ENCODE results near the gene UROC1. TPM values are rescaled to one million over a fixed set of nuclear protein-coding genes. Genes with fewer than 3 reads are reported as not detected.
A peak's percentile ranks its signal among the peaks of the same experiment; 100 is the strongest.

Gene UROC1
- total and polyA plus RNA-seq, 9 of the 15 experiments (the other 6 are each of a cell fraction or from before 2014, with no cell fraction given) = not detected

DNA sequence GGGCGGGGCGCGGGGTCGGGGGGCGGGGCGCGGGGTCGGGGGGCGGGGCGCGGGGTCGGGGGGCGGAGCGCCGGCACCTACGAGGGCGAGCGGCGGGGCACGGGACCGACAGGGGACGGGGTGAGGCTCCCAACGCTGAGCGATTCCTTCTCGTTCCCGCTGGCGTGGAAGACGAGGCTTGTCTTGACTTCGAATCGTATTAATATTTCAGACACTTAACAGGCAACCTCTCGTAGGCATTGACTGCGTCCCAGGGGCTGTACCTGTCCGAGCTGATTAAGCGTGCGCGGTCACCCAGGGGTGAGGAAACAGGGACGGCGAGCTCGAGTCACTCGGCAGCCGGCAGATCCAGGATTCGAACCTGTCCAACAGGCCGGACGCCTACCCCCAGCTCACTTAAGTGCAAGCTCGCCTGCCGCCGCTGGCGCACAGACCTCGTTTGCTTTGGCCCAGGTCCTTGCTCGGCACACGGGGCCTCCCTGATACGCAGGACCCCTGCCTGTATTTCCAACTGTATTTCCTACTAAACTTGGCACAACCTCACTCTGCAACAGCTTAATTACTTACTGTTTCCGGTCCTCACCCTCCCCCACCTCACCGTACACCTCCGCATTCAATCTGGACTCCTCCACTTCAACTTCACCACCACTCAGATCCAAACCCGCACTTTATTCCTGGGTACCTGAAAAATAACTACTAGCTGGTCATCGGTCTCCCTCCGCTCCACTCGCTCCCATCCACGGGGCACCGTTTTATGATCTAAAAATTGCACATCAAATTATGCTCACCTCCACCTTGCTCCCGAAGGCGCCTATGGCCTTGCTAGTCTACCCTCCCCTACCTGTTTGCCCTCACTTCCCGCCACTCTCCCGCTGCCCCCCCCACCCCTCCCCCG, 41.2 kb downstream of the UROC1 start:
- H3K4me3 ChIP-seq = peak overlapping the region; percentile 50
- TF ChIP-seq, protein P1, sequence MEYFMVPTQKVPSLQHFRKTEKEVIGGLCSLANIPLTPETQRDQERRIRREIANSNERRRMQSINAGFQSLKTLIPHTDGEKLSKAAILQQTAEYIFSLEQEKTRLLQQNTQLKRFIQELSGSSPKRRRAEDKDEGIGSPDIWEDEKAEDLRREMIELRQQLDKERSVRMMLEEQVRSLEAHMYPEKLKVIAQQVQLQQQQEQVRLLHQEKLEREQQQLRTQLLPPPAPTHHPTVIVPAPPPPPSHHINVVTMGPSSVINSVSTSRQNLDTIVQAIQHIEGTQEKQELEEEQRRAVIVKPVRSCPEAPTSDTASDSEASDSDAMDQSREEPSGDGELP (CRISPR knock-in tag; IDR thresholded peaks at IDR 0.05; ENCODE audit: borderline replicate concordance) = 0 out of 2 replicates have a peak, but pooled peaks have one; percentile 32
- TF ChIP-seq RCOR1 (IDR thresholded peaks at IDR 0.05; ENCODE audit: borderline replicate concordance in 1 of 2, low read depth in 2 of 2, low read length in 2 of 2) = no peak
- no peak for TF ChIP-seq NR2C2 (CRISPR knock-in tag; IDR thresholded peaks at IDR 0.05)
- TF ChIP-seq NR2C2 (tag; IDR thresholded peaks at IDR 0.05) = peak; percentile 92
- peak; percentile 2; the same call in 1 of the 2 replicates for TF ChIP-seq CREM (IDR thresholded peaks at IDR 0.05; ENCODE audit: low read depth)
- TF ChIP-seq, protein P2, sequence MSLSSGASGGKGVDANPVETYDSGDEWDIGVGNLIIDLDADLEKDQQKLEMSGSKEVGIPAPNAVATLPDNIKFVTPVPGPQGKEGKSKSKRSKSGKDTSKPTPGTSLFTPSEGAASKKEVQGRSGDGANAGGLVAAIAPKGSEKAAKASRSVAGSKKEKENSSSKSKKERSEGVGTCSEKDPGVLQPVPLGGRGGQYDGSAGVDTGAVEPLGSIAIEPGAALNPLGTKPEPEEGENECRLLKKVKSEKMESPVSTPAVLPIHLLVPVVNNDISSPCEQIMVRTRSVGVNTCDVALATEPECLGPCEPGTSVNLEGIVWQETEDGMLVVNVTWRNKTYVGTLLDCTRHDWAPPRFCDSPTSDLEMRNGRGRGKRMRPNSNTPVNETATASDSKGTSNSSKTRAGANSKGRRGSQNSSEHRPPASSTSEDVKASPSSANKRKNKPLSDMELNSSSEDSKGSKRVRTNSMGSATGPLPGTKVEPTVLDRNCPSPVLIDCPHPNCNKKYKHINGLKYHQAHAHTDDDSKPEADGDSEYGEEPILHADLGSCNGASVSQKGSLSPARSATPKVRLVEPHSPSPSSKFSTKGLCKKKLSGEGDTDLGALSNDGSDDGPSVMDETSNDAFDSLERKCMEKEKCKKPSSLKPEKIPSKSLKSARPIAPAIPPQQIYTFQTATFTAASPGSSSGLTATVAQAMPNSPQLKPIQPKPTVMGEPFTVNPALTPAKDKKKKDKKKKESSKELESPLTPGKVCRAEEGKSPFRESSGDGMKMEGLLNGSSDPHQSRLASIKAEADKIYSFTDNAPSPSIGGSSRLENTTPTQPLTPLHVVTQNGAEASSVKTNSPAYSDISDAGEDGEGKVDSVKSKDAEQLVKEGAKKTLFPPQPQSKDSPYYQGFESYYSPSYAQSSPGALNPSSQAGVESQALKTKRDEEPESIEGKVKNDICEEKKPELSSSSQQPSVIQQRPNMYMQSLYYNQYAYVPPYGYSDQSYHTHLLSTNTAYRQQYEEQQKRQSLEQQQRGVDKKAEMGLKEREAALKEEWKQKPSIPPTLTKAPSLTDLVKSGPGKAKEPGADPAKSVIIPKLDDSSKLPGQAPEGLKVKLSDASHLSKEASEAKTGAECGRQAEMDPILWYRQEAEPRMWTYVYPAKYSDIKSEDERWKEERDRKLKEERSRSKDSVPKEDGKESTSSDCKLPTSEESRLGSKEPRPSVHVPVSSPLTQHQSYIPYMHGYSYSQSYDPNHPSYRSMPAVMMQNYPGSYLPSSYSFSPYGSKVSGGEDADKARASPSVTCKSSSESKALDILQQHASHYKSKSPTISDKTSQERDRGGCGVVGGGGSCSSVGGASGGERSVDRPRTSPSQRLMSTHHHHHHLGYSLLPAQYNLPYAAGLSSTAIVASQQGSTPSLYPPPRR (CRISPR knock-in tag; IDR thresholded peaks at IDR 0.05; ENCODE audit: borderline replicate concordance) = no peak
- peak in 1 of 2 experiments; percentile 19; a peak in 1 of 4 replicates for TF ChIP-seq KDM4B (IDR thresholded peaks at IDR 0.05; ENCODE audit: borderline replicate concordance in 2 of 2, low read depth in 1 of 2)

More for the DNA sequence above, 41.2 kb downstream of the UROC1 start:
- ChIA-PET POLR2A (interaction anchor here (0.6 to 0.8 kb wide), 3 partner anchors 11 to 897 kb away, joined by 3 read pairs; no protein-coding TSS in a partner anchor), CTCF (ENCODE audit: low intra/inter-chr PET ratio) (no interaction called here)
- Histone ChIP-seq H3K9me1 (ENCODE audit: control insufficient read depth, insufficient read depth, low read length) (no peaks in the 10 kb centered on the region), H3K4me2 (ENCODE audit: insufficient read depth, low read length) (peak overlapping the region; percentile 92), H3K4me1 (replicated peaks in 1 of 2; ENCODE audit: control insufficient read depth in 2 of 2, insufficient read depth in 2 of 2, low read length in 2 of 2) (peaks cover 24 to 28% of the 10 kb centered on the region in 2 experiments; a peak in 4 of 5 replicates), H4K20me1 (replicated peaks; ENCODE audit: control insufficient read depth, insufficient read depth, low read length) (peaks cover 8% of the 10 kb centered on the region), H3K9ac (ENCODE audit: insufficient read depth in 1 of 2, low read depth in 2 of 2, low read length in 2 of 2) (peak overlapping the region; percentile 69 to 97), H3K27me3 (ENCODE audit: control insufficient read depth in 2 of 2, insufficient read depth in 2 of 2, low read length in 2 of 2) (no peaks in the 10 kb centered on the region; a peak in 1 of 5 replicates), H3K27ac (ENCODE audit: extremely low read depth, low read depth, low read length) (peak overlapping the region; percentile 79; the same call in 2 of the 3 replicates), H3K79me2 (ENCODE audit: control insufficient read depth, insufficient read depth, low read length) (peaks cover 35% of the 10 kb centered on the region), H2AFZ (ENCODE audit: low read depth, low read length) (peak overlapping the region; percentile 99), H3K36me3 (ENCODE audit: control insufficient read depth, insufficient read depth, low read length) (peaks cover 8% of the 10 kb centered on the region; the same call in 1 of the 3 replicates), H3K9me3 (replicated peaks; ENCODE audit: control insufficient read depth, insufficient read depth, low read depth, low read length) (no peaks in the 10 kb centered on the region)
- ATAC-seq (peak; percentile 38), FAIRE-seq (peak; percentile 66), DNase-seq (ENCODE audit: extremely low read depth in 1 of 4, low spot score in 3 of 4) (peak in 2 of 4 experiments; percentile 17 to 59)
- in situ Hi-C loops (cut with MboI) = no loop called here
- TSS peak; percentile 95 for BruUV-seq (replicated peaks)
- WGBS (ENCODE audit: insufficient coverage, low coverage, missing lambda C conversion rate) = 26% methylated on average over 15 of the region's 66 CpGs
- intact Hi-C loops (cut with micrococcal nuclease) = loop anchor here (2.0 kb wide), 1 partner anchor 64 kb away; no protein-coding TSS in a partner anchor
